DMS 273 (cell line): ENCODE measurements around the gene BTBD17.

Source experiments
- DNase-seq: peaks from one replicate; lab custom pipeline; 2025; ENCODE audit not compliant: unreplicated experiment; lab: John Stamatoyannopoulos, UW

Gene BTBD17

GRCh38 chr17:74362069-74362405, 369 bp upstream of the BTBD17 start:
- DNase-seq = peak; percentile 58

- no peak for DNase-seq
These were observed 804 bp downstream of the BTBD17 start for GRCh38 chr17:74360899-74361229.

- DNase-seq = no peak
These were observed 1.8 kb downstream of the BTBD17 start for GRCh38 chr17:74359916-74360315.

- DNase-seq = no peak
These were observed 3.0 kb downstream of the BTBD17 start for GRCh38 chr17:74358697-74359096.

- no peak for DNase-seq
These were observed 4.2 kb downstream of the BTBD17 start for GRCh38 chr17:74357466-74357809.

GRCh38 chr17:74356646-74357465, 4.8 kb downstream of the BTBD17 start:
- DNase-seq = no peak

- no peak for DNase-seq
These were observed 6.6 kb downstream of the BTBD17 start for GRCh38 chr17:74355065-74355464.

GRCh38 chr17:74354561-74354960, 7.1 kb downstream of the BTBD17 start:
- no peak for DNase-seq

- DNase-seq = no peak
These were observed 7.5 kb downstream of the BTBD17 start for GRCh38 chr17:74354123-74354522.

GRCh38 chr17:74353446-74354060, 8.1 kb downstream of the BTBD17 start:
- DNase-seq = no peak

- no peak for DNase-seq
These were observed 10.0 kb downstream of the BTBD17 start for GRCh38 chr17:74351552-74352210.

GRCh38 chr17:74350486-74350885, 11.2 kb downstream of the BTBD17 start:
- peak; percentile 39 for DNase-seq

GRCh38 chr17:74349120-74349519, 12.5 kb downstream of the BTBD17 start:
- DNase-seq = no peak

GRCh38 chr17:74347646-74348045, 14.0 kb downstream of the BTBD17 start:
- no peak for DNase-seq

- DNase-seq = no peak
These were observed 16.0 kb downstream of the BTBD17 start for GRCh38 chr17:74345433-74346241.

GRCh38 chr17:74344658-74345057, 17.0 kb downstream of the BTBD17 start:
- no peak for DNase-seq

GRCh38 chr17:74343526-74344284, 18.0 kb downstream of the BTBD17 start:
- no peak for DNase-seq

GRCh38 chr17:74343121-74343520, 18.5 kb downstream of the BTBD17 start:
- no peak for DNase-seq

GRCh38 chr17:74342224-74342623, 19.4 kb downstream of the BTBD17 start:
- DNase-seq = peak; percentile 64

- peak; percentile 43 for DNase-seq
These were observed 21.1 kb downstream of the BTBD17 start for GRCh38 chr17:74340470-74341023.
